ENCODE measurements around the gene MAP4K4. TPM values are rescaled to one million over a fixed set of nuclear protein-coding genes. Genes with fewer than 3 reads are reported as not detected.
"Not testable (repeated sequence)": the region's sequence is repeated elsewhere in the genome, so short reads cannot be mapped to it uniquely, and the experiment has no call there.

MAP4K4 gene
- total and polyA plus RNA-seq, 2 of the 4 experiments (the other 2 are of a cell fraction): 89.4 to 124 TPM

DNA sequence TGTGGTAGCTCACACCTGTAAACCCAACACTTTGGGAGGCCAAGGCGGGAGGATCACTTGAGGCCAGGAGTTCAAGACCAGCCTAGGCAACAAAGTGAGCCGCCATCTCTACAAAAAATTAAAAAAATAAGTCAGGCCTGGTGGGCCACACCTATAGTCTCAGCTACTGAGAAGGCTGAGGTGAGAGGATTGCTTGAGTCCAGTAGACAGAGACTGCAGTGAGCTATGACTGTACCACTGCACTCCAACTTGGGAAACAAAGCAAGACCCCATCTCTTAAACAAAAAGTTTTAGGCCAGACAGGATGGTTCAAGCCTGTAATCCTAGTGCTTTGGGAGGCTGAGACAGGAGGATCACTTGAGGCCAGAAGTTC is 224.4 kb downstream of the MAP4K4 start:
- Histone ChIP-seq H3K4me3 (ENCODE audit: insufficient read depth, low read depth, low read length) (no peak overlapping the region), H3K27me3 (ENCODE audit: control insufficient read depth, insufficient read depth, low read length) (peaks cover 7% of the 10 kb centered on the region), H3K14ac (replicated peaks; ENCODE audit: low read depth, low read length) (no peak overlapping the region), H4K8ac (ENCODE audit: low read depth in 2 of 2, low read length in 2 of 2) (no peak overlapping the region), H2AK5ac (ENCODE audit: low read depth, low read length) (no peak overlapping the region), H3K79me1 (ENCODE audit: low read depth in 1 of 2, low read length in 2 of 2) (no peaks in the 10 kb centered on the region), H3K9ac (ENCODE audit: low read depth, low read length) (no peak overlapping the region), H3K18ac (ENCODE audit: low read depth, low read length) (no peak overlapping the region), H2BK15ac (ENCODE audit: low read depth, low read length) (no peak overlapping the region), H3K4me1 (ENCODE audit: control insufficient read depth, insufficient read depth, low read length) (no peaks in the 10 kb centered on the region), H3K9me1 (ENCODE audit: insufficient read depth, low read length) (no peaks in the 10 kb centered on the region), H2BK5ac (ENCODE audit: low read depth, low read length, poor library complexity, severe bottlenecking) (no peak overlapping the region), H3K9me3 (ENCODE audit: control insufficient read depth, insufficient read depth, low read length) (peaks cover 8% of the 10 kb centered on the region), H2AK9ac (replicated peaks; ENCODE audit: low read depth, low read length, poor library complexity) (no peak overlapping the region), H4K20me1 (ENCODE audit: insufficient read depth, low read length) (no peaks in the 10 kb centered on the region), H3K23ac (ENCODE audit: low read depth, low read length) (no peak overlapping the region), H4K5ac (ENCODE audit: low read depth, low read length) (no peak overlapping the region), H3K36me3 (ENCODE audit: control insufficient read depth, insufficient read depth, low read length) (no peaks in the 10 kb centered on the region), H3K4ac (ENCODE audit: low read depth, low read length) (no peak overlapping the region), H4K91ac (ENCODE audit: insufficient read depth, low read depth, low read length) (no peak overlapping the region), H3K4me2 (ENCODE audit: low read depth, low read length) (no peak overlapping the region), H3K27ac (ENCODE audit: insufficient read depth, low read length) (no peak overlapping the region), H3K56ac (ENCODE audit: extremely low read depth, insufficient read depth, low read length) (no peak overlapping the region), H2BK20ac (ENCODE audit: low read depth, low read length) (no peak overlapping the region), H2BK120ac (ENCODE audit: low read depth, low read length) (no peak overlapping the region), H2AFZ (replicated peaks; ENCODE audit: low read length, poor library complexity) (no peak overlapping the region)
- ChIA-PET CTCF (no interaction called here), POLR2A (ENCODE audit: unreplicated experiment) (interaction anchor here (0.6 kb wide), 1 partner anchor 21 kb away, joined by 4 read pairs; no protein-coding TSS in a partner anchor)
- intact Hi-C loops (cut with micrococcal nuclease) (no loop called here), in situ Hi-C loops (cut with MboI; ENCODE audit: low sequenced_read_pairs) (no loop called here), dilution Hi-C loops (cut with HindIII; ENCODE audit: low sequenced_read_pairs, unreplicated experiment) (no loop called here)
- WGBS, 2 experiments (ENCODE audit: extremely low coverage in 2 of 2, insufficient read length in 1 of 2): no CpG with 5 or more reads among the region's 2 CpGs
- no peak for DNase-seq
- BruUV-seq (replicated peaks): no TSS peak
- TF ChIP-seq RCOR1 (IDR thresholded peaks at IDR 0.05; ENCODE audit: insufficient replicate concordance, low read length): no peak
- no peak for TF ChIP-seq NFE2L2 (IDR thresholded peaks at IDR 0.05; ENCODE audit: low read depth, low read length)
- TF ChIP-seq RFX5 (IDR thresholded peaks at IDR 0.05; ENCODE audit: low read depth, low read length): no peak
- no peak for TF ChIP-seq SMC3 (IDR thresholded peaks at IDR 0.05; ENCODE audit: low read depth, low read length)
- ATAC-seq (ENCODE audit: low read depth): no peak

- BruUV-seq (replicated peaks); dilution Hi-C loops (cut with HindIII; ENCODE audit: low sequenced_read_pairs, unreplicated experiment); H2BK20ac ChIP-seq (ENCODE audit: low read depth, low read length); H4K91ac ChIP-seq (ENCODE audit: insufficient read depth, low read depth, low read length); H4K5ac ChIP-seq (ENCODE audit: low read depth, low read length); H3K79me1 ChIP-seq (ENCODE audit: low read depth in 1 of 2, low read length in 2 of 2); H3K18ac ChIP-seq (ENCODE audit: low read depth, low read length); H3K27me3 ChIP-seq (ENCODE audit: control insufficient read depth, insufficient read depth, low read length); H4K20me1 ChIP-seq (ENCODE audit: insufficient read depth, low read length); H3K4me2 ChIP-seq (ENCODE audit: low read depth, low read length); H3K4me3 ChIP-seq (ENCODE audit: insufficient read depth, low read depth, low read length); H3K4ac ChIP-seq (ENCODE audit: low read depth, low read length); ATAC-seq (ENCODE audit: low read depth); CTCF ChIA-PET; POLR2A ChIA-PET (ENCODE audit: unreplicated experiment); DNase-seq; H2BK15ac ChIP-seq (ENCODE audit: low read depth, low read length); H3K9ac ChIP-seq (ENCODE audit: low read depth, low read length); H3K23ac ChIP-seq (ENCODE audit: low read depth, low read length); H3K36me3 ChIP-seq (ENCODE audit: control insufficient read depth, insufficient read depth, low read length); H2AK9ac ChIP-seq (replicated peaks; ENCODE audit: low read depth, low read length, poor library complexity); H2BK120ac ChIP-seq (ENCODE audit: low read depth, low read length); H2AK5ac ChIP-seq (ENCODE audit: low read depth, low read length); H2AFZ ChIP-seq (replicated peaks; ENCODE audit: low read length, poor library complexity); H3K4me1 ChIP-seq (ENCODE audit: control insufficient read depth, insufficient read depth, low read length); H3K56ac ChIP-seq (ENCODE audit: extremely low read depth, insufficient read depth, low read length); H3K9me1 ChIP-seq (ENCODE audit: insufficient read depth, low read length); H4K8ac ChIP-seq (ENCODE audit: low read depth in 2 of 2, low read length in 2 of 2); H3K27ac ChIP-seq (ENCODE audit: insufficient read depth, low read length); intact Hi-C loops (cut with micrococcal nuclease); H2BK5ac ChIP-seq (ENCODE audit: low read depth, low read length, poor library complexity, severe bottlenecking); H3K14ac ChIP-seq (replicated peaks; ENCODE audit: low read depth, low read length); in situ Hi-C loops (cut with MboI; ENCODE audit: low sequenced_read_pairs): not testable (repeated sequence)
- peaks cover 15% of the 10 kb centered on the region for H3K9me3 ChIP-seq (ENCODE audit: control insufficient read depth, insufficient read depth, low read length)
Observed at GRCh38 chr2:101924311-101924710, 226.8 kb downstream of the MAP4K4 start.
